GM21737 (cell line): Measurements from ENCODE around the gene PTPRN2.

Experiments used
- ATAC-seq: cut with Tn5 transposase; IDR thresholded peaks from one replicate; pipeline ENCODE4 v1.9.1; 2021; ENCODE audit warnings: mild to moderate bottlenecking, moderate library complexity; ENCODE audit not compliant: unreplicated experiment

PTPRN2 gene

DNA sequence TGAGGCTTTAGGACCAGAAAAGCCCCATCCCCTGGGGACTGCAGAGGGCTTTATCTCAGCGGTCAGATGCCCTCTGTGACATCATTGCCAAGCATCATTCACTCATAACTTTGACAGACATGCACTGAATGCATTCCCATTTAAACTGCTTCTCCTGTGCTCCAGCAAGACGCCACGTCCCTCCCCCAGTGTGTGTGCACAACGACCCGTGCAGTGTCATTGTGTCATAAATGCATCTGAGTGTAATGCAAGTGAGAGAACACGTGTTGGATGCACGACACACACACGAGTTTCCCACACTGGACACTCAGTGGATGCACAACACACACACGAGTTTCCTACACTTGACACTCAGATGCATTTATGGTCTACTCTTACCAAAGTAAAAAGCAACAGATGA, 337.9 kb downstream of the PTPRN2 start:
- ATAC-seq: no peak

DNA sequence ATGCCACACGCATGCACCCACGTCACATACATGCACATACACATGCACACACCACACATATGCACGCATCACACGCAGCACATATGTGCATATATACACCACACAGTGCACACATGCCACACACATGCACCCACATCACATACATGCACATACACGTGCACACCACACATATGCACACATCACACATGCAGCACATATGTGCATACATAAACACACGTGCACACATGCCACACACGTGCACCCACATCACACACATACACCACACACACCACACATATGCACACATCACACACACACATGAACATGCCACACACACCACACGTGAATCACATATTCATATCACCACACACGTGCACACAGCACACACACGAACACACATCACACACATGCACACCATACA, 338.8 kb downstream of the PTPRN2 start:
- ATAC-seq: no peak

DNA sequence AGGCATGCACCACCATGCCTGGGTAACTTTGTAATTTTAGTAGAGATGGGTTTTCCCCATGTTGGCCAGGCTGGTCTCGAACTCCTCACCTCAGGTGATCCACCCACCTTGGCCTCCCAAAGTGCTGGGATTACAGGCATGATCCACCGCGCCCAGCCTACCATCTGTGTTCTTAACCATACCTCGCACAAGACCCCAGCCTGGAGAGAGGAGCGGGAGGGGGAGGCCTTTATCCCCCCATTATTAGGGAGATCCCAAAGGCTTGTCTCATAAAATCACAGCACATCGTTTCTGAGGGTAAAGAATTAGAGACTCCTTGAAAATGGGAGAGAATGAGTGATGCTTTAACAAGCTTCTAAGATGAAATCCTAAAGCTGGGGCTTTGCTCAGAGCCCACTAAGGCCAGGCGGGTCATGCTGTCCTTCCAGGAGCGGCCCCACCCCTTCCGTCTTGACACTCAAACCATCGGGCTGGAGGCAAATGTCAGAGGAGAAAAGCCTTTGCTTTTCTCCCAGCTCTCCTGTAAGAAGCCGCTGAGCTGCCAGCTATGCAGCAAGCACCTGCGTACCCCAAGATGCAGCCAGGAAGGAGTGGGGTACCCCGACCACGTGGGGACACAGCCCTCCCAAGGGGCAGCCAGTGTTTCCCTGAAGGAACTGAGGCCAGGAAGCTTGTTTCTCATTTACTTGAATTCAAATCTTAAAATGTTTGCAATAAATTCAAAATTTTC, 339.7 kb downstream of the PTPRN2 start:
- no peak for ATAC-seq

DNA sequence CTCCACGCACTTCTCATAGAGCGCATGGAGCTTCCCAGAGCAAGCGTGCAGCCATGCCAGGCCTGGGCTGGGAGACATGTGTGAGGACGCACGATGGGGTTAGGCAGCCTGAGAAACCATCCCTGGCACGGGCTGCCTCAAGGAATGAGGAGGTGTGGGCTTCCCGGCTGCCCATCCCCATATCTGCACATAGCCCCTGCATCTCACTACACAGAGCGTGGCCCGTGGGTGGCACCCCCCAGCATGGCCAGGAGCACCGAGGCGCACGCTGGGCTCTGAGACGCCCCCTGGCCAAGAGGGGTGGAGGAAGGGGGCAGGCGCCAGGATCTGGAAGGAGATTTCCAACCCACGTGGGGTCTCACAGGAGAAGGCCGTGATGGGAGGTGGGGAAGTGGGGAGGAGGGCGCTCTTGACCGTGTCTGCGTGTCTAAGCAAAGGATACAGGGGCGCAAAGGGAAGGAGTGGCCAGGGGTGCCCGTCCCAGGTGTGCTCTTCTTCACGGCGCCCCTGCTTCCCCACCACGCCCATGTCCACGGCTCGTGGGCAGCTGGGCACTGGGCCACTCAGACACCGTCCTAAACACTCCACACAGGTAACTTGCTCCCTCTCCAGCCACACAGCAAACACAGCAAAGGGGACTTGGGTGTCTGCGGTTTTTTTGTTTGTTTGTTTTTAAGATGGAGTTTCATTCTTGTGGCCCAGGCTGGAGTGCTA, 340.5 kb downstream of the PTPRN2 start:
- ATAC-seq: no peak

DNA sequence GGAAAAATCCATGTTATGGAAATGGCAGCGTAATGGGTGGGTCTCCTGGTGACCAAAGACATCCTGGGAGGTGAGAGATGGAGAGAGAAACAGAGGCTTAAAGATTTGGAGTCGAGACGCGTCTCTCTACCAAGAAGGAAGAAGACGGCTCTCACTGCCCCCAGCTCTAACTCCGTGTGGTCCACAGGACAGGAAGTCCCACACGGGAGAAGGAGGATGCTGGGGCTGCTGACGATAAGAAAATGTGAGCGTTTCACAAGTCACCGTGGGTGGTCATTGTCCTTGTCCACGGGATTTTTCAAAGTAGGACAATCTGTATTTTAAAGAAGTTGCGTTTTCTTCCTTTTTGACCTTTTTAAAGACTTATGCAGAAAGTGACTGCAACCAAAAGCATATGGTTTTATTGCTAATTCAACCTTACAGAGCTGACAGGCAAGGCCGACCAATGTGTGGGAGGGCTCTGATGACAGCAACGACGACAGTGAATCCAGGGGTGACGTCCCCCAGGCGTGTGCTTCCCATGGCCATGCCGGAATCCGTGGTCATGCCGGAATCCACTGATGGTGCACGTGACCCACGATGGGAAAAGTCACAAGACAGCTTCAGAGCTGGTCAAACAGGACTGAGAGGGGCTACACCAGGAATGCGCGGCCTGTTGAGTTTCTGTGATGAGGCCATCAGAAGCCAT, 341.2 kb downstream of the PTPRN2 start:
- no peak for ATAC-seq

DNA sequence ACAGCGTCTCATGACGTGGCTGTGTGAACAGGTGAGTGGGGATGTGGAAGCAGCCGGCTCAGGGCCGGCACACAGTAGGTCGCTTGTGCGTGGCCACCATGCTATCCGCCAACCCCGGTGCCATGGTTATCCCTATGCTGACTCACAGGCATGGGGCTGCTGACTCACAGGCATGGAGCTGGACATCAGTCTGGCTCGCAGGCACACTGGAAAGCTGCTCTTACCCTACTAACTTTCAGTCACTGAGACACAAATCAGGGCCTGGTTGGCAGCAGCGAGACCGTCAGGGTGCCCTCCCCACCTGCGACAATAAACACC, 341.9 kb downstream of the PTPRN2 start:
- ATAC-seq: no peak

DNA sequence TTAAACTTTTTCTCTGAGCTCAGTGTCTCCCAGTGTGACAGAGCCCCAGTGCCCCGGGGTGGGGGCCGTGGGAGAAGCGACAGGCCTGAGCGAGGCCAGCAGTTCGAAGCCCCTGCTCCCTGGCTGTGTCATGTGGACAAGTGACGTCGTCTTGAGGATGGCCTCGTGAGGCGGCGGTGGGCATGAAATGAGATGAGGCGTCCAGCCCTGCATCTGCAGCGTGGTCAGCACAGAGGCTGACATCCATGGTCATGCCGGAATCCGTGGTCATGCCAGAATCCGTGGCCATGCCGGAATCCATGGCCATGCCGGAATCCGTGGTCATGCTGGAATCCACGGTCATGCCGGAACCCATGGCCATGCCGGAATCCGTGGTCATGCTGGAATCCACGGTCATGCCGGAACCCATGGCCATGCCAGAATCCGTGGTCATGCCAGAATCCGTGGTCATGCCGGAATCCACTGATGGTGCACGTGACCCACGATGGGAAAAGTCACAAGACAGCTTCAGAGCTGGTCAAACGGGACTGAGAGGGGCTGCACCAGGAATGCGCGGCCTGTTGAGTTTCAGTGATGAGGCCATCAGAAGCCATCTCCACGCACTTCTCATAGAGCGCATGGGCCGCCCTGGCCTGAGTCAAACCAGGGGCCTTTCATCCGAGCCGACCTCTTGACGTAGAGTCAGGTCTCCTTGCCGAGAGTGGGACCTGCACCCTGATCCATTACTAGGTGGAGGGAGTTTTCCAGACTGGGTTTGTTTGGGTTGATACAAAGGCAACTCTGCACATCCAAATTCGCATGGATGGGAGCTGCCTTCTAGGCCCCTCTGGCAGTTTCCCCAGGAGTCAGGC, 342.5 kb downstream of the PTPRN2 start:
- no peak for ATAC-seq

DNA sequence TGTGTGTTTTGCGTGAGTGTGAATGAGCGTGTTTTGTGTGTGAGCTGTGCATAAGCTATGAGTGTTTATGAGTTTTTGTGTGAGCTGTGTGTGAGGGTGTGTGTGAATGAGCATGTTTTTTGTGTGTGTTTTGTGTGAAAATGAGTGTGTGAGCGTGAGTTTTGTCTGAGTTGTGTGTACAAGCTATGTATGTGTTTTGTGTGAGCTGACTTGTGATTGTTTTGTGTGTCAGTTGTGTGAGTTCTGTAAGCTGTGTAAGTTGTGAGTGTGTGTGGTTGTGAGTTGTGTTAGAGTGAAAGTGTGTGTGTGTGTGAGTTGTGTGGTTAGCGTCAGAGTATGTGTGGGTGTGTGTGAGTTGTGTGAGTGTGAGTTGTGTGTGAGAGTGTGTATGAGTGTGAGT, 343.2 kb downstream of the PTPRN2 start:
- no peak for ATAC-seq

DNA sequence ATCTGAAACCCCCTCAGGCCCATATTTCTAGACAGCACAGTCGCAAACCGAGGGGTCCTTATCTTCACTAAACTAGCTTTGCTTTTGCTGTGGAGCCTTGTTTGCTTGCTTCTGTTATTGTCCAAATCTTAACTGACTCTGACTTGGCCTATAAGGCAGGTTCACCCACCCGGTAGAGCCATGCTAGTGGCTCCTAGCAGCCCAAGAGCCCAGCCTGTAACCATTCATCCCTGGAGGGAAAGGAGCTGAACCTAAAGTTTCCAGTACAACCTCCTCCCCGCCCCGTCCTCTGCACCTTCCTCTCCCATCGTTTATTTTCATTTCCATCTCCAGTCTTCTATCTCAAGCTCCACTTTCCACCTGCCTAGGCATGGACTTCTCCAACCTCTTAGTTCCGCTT, 345.7 kb downstream of the PTPRN2 start:
- ATAC-seq: no peak

DNA sequence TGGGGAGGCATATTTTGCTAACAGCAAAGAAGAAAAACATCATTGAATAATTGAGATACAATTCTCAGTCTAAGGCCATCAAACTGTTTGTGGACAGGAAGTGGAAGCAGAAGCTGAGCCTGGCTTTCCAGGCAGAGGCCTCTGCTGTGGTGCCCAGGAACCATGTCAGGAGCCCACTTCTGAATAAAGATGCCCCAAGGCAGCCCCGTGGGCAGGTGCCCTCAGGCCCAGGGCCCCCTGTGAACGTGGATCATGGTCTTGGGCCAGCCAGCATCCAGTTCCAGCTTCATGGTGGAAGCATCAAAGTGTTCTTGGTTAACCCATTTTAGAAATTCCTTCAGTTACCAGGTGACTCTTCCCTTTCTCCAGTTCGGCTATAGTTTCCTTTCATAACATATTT, 346.8 kb downstream of the PTPRN2 start:
- ATAC-seq: no peak

DNA sequence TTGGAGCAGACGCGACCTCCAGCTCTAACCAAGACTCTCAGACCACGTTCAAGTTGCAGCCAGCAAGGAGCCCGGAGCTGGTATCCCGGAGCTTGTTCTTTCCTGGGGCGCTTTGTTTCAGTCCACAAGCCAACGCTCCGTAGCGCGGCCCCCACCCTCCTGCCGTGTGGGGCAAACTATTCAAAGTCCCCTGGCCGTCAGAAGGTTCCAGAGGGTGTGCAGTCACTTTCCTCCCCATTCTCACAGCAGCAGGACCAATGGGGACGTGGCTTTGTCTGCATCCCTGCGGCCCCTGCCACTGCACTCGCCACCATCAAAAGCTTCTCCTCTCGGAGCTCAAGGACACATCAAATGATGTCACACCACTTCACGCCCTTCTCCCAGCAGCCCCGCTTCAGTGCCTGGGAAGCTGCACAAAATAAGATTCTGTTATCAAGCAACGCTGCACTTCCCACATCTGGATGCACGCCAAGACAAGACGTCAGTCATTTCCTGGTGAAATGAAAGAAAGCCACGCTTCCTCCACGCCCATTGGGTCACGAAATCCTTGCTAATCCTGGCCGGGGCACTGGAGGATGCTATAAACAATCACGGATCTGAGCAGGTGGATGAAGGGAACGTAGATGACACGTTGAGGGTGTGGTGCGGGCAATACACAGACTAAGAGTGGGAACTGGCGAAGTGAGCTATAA, 348.2 kb downstream of the PTPRN2 start:
- ATAC-seq: no peak

DNA sequence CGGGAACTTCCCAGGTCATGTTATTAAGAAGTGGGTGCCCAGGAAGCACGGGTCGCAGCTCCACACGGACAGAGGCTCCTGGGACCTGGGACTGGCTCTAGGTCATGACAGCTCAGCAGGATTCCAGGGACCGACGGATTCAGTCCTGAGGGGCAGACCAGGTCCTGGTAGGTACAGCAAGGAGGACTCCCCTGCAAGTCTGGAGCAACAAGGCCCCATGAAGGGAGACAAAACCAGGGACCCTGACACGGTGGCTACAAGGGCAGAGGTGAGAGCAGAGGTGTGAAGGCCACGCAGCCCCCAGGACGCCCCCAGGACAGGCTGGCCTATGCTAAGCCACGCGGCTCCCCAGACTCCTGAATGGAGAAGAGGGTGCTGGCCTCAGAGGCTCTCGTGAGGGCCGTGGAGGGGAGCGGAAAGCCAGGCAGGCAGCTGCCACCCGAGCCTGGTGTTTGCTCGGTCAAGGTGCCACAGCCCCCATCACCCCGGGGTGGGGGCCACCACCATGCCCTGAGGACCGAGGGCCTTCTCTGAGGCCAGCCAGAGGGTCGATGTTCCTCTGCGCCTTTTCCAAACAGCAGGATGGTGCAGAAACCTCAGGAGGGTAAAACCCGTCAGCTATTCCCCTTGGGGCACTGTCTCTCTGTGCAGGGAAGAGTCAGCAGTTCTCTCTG, 348.9 kb downstream of the PTPRN2 start:
- ATAC-seq: no peak

DNA sequence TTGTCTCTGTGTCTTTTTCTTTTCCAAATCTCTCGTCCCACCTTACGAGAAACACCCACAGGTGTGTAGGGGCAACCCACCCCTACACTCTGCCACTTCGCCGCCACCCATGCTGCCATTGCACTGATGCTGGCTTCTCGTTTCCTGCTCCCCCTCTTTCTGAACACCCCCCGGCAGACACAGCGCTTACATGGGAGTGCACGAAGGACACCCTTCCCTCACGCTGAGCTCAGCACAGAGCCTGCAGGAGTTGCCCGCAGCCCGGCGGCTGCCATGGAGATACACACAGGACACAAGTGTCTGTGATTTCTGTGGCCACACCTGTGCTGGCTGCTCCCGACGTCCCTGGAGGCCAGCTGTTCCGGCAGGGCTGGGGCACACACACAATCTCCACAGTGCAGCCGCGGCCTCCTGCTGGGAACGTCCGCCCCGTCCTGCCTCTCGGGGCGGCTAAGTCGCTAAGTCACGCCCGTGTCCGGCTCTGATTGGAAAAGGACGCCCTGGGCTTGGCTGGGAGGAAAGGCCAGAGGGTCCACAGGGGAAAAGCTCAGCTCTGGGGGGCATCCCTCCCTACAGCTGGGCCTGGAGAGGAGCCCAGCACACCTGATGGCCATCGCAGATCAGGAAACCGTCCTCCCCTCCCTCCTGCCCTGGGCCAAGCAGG, 349.8 kb downstream of the PTPRN2 start:
- ATAC-seq: no peak

DNA sequence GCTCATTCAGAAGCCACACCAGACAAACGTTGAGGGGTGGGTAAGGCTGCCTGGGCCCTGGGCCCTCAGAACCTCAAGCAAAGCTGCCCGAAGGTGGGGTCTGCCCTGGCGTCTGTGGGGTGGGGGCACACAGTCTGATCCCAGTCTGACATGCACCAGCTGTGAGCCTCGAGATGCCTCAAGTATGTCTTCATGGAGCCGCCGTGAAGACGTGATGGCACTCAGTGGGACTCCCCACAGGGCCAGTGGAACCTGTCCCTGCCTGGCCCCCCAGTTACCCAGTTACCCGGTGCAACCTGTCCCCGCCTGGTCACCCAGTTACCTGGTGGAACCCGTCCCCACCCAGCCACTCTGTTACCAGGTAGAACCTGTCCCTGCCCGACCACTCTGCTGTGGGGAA, 351.2 kb downstream of the PTPRN2 start:
- no peak for ATAC-seq

DNA sequence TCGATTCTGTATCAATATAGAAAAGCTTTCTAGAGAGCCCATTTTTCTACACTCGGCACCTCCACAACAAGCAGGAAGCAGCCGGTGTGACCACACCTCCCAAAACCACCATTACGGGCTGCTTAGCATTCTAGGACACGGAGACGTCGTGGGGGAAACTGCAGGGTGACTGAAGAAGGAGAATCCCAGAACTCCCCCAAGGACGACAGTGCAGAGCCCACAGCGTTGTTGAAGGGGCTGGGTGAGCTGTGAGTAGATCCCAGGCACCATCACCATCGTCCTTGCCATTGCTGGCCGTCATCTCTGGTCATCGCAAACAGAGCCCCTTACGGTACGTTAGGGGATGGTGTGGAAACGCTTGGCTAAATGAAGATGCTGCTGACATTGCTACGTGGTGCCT, 351.8 kb downstream of the PTPRN2 start:
- ATAC-seq: no peak

DNA sequence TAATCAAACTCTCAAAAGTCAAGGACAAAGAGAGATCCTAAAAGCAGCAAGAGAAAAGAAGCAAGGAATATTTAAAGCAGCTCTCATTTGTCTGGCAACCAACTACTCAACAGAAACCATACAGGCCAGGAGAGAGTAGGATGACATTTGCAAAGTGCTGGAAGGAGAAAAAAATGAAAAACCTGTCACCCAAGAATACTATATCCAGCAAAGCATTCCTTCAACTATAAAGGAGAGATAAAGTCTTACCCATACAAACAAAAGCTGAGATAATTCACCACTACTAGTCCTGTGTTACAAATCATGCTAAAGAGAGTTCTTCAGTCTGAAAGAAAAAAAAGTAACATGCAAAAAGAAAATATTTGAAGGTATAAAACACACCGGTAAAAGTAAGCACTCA, 357.7 kb downstream of the PTPRN2 start:
- ATAC-seq: no peak

DNA sequence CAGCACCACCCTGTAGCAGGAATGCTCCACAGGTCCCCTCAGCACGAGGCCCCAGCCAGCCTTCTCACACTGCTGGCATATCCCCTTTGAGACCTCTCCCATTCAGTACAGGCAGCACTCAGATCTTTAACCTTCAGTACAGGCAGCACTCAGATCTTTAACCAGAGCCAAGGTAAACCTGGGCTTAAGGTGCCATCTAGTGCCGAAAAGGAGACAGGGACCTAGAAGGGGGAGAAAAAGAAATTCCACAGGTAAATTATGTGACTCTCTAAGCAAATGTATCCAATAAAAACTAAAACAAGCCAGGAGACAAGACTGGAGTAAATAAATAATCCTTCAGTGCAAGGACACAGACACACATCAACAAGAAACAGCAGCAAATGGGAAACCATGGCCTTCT, 358.6 kb downstream of the PTPRN2 start:
- no peak for ATAC-seq

DNA sequence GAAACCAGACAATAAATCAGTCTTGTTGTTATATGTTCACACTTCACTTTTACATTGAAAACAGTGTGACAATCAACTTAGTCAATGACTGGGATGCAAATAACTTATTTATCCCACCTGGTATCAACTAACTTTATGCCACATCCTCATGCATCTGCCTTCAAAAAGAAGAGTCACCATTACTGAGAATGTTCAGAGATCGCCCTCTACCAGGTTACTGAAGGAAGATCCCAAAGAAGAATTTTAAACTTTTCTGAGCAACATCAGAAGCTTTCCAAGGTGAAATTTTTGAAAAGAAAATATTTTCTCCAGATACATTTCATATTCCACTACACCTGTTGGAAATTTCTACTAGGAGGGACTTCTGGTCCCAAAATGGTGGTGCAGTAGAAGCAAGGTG, 359.5 kb downstream of the PTPRN2 start:
- no peak for ATAC-seq

DNA sequence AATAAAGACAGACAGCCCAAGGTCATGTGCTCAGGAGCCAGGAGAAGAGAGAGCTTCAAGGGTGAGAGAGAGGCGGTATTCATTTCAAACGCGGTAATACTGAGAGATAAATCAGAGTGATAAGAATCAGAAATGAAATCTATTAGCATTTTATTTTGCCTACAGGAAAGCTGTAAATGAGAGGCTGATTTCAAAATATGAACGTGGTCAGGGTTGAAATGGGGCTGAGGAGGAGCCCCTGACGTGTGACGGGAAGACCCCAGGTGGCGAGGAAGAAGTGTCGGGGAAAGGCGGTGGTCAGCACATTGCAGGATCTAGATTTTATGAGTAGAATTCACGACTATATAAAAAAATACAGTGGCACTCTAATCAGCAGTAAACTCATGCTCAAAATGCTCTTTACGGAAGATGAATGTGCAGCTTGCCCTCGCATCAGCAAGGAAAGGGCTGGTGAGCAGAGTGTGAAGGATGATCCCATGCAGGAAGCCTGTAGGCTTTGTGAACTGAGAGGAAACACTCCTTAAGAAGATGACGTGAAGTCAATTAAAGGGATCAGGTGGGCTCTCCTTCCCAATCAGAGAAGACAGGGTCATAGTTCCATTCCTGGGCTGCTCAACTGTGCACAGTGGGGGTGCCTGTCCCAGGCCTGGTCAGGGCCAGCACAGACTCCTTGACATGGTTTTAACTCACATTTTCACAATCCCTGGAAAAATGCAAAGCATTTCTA, 360.2 kb downstream of the PTPRN2 start:
- ATAC-seq: no peak
